GM19395 (cell line): ENCODE measurements around the gene P3H2.

Experiments
- ATAC-seq: cut with Tn5 transposase; IDR thresholded peaks from one replicate; pipeline ENCODE4 v1.9.1; 2021; ENCODE audit warnings: mild to moderate bottlenecking, moderate library complexity; ENCODE audit not compliant: unreplicated experiment

The P3H2 gene

DNA sequence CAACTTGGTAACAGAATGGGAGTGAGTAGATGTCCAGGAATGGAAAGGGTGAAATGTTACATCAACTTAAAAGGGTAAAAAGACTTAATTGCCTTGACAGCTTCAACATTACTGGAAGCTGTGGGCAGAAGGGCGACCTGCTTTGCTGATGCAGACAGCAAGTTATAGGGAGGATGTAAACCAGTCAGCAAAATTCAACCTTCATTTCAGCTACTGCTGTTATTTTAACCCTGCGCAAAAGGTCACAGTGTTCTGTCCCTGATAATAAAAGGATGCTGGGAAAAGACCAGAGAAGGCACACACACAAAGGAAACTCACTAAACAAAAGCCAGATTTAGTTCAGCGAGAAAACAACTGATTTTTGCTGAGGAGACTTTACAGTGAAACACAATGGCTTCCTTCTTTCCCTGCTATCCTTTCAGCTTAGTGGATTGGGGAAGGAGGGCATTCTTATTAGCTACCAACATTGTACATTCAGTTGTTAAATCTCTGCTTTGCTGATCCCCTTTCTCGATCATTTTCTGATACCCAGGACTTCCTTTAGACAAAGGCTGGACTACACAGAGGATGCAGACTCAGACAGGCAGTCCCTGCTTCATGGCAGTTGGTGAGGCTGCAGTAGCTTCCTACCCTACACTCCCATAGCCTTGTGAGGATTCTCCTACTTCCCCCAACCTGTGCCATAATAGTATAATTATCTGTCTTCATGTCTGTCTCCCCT is 62.0 kb downstream of the P3H2 start:
- no peak for ATAC-seq

DNA sequence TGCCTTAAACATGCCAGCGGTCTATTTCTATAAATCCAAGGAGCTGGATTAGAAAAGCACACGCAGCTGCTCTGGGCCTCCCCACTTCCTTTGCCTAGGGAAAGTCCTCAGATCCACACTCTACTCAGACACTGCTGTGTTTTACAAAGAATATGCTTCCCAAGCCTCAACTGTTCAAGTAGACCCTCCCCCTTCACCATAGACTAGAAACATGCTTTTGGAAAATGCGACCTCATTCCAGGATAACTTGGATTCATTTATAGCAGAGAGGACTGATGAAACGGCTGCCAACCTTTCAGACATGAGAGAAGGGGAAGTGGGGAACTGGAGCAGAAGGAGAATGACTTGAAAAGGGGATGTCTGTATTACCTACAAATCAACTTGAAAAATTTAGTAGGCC is 64.0 kb downstream of the P3H2 start:
- no peak for ATAC-seq

DNA sequence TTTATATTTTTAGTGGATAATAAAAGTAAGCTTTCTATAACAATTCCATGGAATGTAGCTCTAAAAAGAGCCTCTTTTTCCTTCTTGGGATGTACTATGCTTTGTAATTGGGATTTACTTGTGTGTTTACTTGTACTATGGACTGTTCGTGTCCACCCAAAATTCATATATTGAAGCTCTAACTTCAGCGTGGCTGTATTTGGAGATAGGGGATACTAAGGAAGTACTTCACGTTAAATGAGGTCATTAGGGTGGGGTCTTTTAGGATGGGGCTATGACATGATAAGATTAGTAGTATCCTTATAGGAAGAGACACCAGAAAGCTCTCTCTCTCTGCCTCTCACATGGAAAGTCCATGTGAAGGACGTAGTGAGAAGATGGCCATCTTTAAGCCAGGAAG is 64.9 kb downstream of the P3H2 start:
- no peak for ATAC-seq

DNA sequence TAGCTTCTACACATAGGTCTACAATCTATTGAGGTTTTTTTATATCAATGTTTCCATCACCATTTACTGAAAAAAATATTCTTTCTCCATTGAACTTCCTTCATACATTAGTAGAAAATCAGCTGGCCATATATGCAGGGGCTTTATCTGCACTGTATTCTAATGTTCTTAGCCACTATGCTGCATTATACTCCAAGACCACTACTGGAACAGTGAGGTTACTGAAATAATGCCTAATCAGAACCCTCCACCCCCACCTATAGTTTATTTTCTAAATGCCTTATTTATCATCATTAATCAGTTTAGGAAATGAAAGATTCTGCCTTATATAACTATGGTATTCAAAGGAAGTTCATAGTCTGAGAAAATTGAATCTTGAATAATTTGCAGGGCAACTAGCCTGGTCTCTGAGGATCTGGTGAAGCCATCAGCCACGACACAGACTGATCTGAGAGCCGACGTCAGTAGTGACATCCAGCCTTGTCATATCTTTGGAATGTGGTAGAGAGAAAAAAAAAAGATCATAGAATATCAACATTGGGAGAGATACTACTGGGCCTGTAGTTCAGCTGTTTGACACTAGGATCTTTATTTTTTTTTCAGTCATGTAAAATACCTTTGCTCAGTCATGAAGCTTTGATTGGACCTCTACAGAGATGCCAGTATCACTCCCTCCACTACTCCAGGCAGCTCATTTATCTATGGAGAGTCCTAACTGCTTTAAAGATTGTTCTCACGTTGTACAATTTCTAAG is 66.6 kb downstream of the P3H2 start:
- ATAC-seq: no peak

DNA sequence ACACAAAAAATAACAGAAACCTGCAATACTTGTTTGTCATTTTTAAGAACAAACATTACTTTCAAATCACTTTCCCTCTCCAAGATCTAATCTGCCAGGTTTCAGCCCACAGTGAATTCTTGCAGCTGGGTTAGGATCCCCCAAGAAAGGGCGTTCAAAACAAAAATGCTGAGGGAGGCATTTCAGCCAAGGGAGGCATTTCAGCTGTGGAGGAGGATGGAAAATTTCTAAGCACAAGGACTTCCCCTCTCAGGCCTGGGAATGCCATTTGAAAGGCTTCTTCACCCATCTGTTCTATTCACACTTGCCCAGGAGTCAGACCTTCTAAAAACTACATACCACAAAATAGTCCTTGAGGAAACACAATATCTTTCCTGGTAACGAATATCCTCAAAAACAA is 69.1 kb downstream of the P3H2 start:
- ATAC-seq: no peak

DNA sequence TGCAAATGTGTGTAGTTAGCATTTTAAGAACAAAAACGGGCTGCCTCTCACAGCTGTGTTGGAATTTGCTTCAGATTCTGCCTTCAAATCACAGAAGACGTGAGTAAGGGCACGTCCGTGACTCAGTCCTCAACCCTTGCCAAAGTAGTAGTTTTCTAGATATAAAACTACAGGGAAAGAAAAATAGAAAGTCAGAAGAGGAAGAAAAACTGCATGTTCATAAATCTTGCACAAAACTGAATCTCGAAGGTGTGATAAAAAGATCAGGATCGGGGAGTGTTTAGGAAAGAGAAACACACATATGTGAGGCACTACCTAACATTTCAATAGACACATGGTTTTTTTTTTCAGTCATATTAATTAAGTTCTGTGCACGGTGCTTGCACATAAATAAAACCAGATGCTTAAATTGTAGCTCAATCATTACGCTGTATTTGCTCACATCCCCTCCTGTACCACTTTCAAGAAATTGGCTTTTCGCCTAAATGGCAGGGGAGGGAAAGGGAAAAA is 71.7 kb downstream of the P3H2 start:
- no peak for ATAC-seq

DNA sequence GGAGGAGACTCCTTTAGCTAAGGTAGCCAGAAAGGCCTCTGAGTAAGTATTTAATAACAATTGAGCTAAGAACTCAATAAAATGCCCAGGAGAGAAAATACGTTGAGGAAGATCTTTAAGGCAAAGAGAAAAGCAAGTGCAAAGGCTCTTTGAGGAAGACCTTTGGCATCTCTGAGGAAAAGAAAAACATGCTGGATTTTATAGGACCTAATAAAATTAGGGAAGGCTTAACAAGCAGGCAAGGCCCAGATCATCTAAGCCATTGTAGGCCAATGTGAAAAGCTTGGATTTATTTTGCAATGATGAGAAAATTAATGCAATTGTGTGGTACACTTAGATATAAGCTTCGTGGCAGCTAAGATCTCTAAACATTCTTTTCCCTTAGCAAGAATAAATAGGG is 75.7 kb downstream of the P3H2 start:
- no peak for ATAC-seq

DNA sequence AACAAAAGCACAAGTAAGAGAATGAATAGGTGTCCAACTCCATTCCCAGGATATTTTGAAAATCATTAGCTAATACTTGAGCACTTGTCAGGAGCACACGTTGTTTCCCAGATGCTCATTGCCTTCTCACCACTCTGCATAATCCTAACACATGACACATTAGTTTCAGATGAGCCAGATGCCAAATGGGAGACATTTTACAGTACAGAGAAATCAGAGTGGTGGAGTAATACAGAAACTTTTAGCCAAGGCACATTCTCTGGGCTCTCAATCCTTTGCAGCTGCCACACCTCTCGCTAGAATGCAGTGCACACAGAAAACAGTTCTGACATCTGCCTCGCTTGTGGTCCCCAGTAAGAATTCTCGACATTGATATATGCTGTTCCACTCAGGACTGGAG is 76.6 kb downstream of the P3H2 start:
- ATAC-seq: no peak

DNA sequence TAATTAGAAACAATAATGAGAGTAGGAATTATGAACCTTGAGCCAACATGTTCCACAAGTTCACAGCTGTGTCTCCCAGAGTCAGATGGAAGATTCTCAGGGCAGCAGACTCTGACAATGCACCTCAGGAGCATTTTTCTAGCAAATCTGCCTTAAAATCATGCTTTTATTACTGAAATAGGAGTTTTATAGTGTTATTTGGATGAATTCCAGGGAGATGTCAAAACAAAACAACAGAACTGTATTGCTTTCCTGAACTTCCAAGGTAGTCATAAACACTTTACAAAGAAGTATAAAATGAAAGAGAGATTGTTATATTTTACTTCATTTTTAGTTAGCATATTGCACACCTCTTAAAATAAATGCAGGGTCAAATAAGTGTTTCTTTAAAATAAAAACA is 77.0 kb downstream of the P3H2 start:
- ATAC-seq: no peak

DNA sequence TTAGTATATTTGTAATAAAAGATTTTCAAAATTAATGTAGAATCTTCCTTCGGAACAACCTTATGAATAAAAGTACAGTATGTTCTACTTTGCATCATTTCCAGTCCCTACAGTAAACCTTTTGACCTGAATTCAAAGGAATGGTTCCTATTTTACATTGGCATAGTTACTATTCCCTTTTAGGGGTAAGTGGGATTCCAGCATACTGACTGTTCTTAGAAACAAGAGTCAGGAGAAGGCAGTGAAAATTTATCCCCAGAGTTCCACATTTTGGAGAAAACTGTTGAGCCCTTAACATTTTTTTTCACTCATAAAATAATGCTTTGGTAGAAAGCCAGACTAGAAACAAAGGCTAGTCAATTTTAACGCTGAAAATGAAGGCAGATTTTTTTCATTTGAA is 78.1 kb downstream of the P3H2 start:
- no peak for ATAC-seq

DNA sequence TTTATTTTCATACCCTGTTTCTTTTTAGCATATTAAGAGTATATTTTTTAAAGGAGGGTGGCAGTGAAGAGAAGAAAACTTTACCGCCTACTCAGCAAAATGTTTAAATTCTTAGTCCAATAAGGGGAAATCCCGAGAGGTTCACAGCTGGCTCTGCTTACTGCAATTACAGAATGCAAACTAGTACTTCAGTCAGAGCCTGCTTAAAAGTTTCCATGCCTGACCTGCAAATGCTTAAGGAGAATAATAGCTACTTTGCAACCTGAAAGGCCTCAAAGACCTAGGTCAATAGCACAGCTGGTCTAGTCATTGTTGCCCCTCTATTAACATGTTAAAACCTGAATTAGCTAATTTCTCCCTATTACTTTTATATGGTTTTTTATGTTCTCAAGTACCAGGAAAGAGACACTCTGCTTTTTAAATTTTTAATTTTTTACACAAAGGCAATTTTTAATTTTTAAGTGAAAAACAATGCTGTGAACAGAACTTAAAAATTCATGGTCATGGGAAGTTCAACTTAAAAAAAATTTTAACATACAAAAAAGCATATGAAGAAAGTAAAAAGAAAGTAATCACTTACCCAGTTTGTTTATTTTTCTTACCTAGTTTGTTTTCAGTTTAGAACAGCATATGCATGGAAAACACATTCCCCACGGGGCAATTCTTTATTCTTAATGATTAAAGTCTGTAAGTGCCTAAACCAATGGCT is 79.2 kb downstream of the P3H2 start:
- ATAC-seq: peak; percentile 68

DNA sequence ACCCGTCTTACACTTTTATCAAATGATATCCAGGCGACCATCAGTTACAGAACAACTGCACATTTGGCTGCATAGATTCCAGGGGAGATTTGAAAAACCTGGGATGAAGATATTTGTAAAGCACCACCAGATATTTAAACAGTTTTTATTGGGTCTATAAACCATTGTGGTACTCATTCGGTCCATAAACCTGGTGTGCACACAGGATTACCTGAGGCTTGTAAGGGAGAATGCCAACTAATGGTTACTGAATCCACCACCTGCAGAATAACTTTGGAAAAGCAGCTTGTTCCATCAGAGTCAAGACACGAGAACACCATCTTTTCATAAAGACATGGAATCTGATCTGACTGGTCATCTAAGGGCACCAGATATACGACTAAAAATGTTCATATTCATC is 80.6 kb downstream of the P3H2 start:
- no peak for ATAC-seq

DNA sequence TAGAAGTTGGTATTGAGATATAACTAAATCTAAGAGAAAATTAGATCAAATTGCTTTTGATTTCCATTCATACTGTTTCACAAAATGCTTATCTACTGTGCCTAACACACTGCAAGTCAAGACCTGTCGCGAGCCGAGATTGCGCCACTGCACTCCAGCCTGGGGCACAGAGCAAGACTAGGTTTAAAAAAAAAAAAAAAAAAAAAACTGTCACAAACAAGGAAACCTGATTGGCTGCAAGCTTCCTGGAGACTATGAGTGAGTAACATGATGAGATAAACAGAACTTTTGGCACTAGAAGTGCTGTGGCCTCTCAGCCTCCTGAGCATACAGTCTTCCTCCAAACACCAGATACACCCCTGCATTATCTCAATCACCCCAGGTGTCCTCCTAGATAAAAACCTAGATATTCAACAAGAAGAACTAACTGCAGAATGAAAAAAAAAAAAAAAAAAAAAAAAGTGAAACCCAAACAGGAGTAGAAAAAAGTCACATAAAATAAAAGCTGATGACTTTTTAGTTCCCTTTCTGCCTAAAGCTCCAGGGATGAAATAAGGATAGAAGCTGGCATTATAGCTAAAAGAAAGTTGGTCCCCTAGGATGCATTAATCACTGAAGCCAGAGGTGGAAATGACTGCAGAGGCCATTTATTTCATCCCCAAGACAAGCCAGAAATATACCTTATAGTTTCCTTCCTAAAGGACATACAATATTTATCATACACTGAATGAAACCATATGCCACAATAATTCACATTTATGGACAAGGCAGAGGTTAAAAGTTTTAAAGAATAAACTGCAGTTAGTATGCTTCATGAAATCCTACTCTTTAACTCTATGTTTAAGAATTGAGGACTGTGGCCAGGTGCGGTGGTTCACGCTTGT is 82.4 kb downstream of the P3H2 start:
- no peak for ATAC-seq

DNA sequence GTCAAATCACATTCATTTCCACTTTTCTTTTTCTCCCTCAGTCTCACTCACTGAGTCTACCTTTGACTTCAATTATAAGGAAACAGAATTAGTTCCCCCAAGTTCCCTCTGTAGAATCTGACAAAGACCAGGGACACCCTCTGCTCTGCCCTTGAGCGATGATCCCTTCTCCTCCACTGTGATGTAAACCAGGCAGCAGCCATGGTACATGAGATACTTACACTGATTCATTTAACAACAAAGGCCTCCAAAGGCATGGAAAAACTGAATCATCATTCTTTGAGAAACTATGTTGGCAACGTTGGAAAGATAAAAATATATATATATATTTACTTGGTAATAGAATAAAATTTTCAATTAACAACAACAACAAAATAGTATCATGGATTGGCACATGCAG is 84.1 kb downstream of the P3H2 start:
- ATAC-seq: no peak

DNA sequence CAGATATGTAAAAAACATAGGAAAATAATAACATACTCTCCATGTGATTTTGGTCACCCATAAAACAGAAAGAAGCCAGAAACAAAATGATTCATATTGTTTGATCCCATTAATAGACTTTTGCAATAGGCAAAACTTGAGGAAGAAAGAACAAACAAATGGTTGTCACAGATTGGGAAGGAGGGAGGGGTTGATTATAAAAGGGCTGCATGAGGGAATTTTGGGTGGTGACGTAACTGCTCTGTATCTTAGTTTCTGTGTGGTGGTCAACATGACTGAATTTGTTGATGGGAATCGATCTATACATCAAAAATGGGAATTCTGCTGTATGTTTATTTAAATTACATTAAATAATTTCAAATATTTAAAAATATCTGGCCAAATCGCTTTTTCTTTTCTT is 86.3 kb downstream of the P3H2 start:
- no peak for ATAC-seq

DNA sequence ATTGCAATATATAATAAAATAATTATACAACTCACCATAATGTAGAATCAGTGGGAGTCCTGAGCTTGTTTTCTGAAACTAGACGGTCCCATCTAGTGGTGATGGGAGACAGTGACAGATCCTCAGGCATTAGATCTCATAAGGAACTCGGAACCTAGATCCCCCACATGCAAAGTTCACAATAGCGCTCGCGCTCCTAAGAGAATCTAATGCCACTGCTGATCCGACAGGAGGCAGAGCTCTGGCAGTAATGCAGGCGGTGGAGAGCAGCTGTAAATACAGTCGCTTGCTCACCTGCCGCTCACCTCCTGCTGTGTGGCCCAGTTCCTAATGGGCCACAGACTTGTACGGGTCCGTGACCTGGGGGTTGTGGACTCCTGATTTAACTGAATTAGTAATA is 87.8 kb downstream of the P3H2 start:
- no peak for ATAC-seq

DNA sequence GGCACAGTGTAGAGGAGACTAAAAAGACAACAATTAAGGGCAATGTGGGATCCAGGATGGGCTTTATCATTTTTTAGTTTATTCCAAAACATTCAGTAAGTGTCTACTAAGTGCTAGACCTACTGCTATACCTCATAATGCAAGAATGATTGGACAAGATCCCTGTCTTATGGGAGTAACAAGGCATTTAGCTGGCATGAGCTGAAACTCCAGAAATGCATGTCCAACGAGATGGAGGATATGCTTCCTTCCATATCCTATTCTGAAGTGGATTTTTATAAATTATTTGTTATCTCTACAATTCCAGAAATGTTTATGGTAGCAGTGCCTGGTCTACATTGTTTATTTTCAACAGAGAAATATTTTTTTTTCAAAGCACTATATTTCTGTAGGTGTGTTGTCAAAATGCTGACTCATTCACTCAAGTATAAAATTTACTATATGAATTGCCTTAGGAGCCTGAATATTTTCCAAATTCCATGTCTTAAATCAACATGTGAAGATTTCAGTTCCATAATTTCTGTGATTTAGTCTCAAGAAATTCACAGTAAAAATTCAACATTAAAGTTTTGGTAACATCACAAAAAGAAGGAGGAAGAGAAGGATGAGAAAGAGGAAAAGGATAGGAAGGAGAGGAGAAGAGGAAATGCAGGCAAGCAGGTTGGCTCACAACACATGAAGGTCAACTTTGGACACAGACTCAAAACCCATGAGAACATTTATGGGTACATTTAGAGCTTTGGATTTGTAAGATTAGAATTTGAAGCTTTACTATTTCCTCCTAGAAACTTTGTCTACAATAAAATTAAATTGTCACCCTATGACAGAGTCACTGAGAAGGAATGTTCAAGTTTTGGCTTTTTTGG is 88.6 kb downstream of the P3H2 start:
- no peak for ATAC-seq

DNA sequence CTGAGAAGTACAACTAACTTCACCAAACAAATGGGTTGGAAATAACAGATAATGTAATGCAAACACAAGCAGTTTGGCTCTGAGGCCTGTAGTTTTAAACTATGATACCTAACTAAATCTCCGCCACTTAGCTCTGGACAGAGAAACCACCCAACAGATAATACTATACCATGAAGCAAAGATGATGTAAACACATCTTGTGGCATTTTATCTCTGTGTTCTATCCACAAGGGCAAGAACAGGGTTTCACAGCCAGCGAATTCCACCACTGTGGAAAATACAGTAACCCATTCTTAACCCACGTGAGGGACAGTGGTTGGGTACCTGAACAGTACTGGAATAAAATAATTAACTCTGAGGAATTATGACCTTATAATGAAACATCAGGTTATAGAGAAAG is 93.6 kb downstream of the P3H2 start:
- no peak for ATAC-seq

DNA sequence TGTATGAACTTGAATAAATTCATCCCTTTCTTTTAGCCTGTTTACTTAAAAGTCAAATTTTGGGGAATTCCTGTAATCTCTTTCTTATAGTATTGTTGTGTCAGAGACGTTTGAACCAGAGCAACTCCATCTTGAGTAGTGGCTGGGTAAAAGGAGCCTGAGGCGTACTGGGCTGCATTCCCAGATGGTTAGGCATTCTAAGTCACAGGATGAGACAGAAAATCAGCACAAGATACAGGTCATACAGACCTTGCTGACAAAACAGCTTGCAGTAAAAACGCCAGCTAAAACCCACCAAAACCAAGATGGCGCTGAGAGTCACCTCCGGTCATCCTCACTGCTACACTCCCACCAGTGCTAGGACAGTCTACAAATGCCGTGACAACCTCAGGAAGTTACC is 94.5 kb downstream of the P3H2 start:
- ATAC-seq: no peak

DNA sequence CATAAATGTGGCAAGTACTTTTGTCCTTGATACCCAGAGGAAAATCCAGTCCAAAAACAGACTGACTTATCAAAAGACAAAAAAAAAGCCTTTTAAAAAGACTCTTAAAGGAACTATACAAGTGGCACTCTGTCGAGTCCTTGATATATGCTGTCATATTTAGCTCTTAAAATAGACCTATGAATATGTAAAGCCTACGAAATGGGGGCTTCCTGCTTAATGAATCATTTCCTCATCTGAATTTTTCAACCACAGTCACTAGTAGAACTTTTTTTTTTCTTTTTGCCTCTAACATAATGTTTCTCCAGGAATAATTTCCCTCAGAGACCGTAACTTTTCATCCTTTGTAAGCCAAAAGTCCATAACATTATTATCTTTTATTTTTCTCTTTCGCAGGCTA is 95.8 kb downstream of the P3H2 start:
- no peak for ATAC-seq
